ENCODE data around the gene CDK17.

- no peak for TF ChIP-seq POLR2A (IDR thresholded peaks at IDR 0.05)
- no peak for TF ChIP-seq CTCF (IDR thresholded peaks at IDR 0.05)
These were observed 136.8 kb downstream of the CDK17 start for GRCh38 chr12:96263449-96263902.

Data from uterus (tissue), 2 donors.